ENCODE measurements around the gene TROAP.

TROAP gene

GRCh38 chr12:49292729-49293055 lies 30.4 kb upstream of the TROAP start:
- peaks cover 15% of the 10 kb centered on the region for H3K4me1 ChIP-seq (ENCODE audit: control insufficient read depth, low read length)
- H3K36me3 ChIP-seq (ENCODE audit: control insufficient read depth, low read length): no peaks in the 10 kb centered on the region
- H3K9me2 ChIP-seq (replicated peaks; ENCODE audit: control insufficient read depth, low read length): no peaks in the 10 kb centered on the region
- H3K4me3 ChIP-seq (ENCODE audit: low read length): no peak overlapping the region
- no peak overlapping the region for H3K27ac ChIP-seq (ENCODE audit: low read depth, low read length)
- no peaks in the 10 kb centered on the region for H3K9me3 ChIP-seq (ENCODE audit: control insufficient read depth, insufficient read depth, low read length)
- H3K4me2 ChIP-seq (ENCODE audit: low read length): no peak overlapping the region
- H3K79me2 ChIP-seq (ENCODE audit: control insufficient read depth, low read length): no peaks in the 10 kb centered on the region
- TF ChIP-seq EZH2phosphoT487 (IDR thresholded peaks at IDR 0.05; ENCODE audit: borderline replicate concordance, low read length) (no peak), CTCF (IDR thresholded peaks at IDR 0.05; ENCODE audit: low read depth, low read length, poor library complexity, severe bottlenecking) (no peak)
- no peaks in the 10 kb centered on the region for H4K20me1 ChIP-seq (ENCODE audit: control insufficient read depth, insufficient read depth, low read depth, low read length)
- no peaks in the 10 kb centered on the region for H3F3A ChIP-seq (ENCODE audit: control insufficient read depth, insufficient read depth)
- H3K27me3 ChIP-seq (ENCODE audit: control insufficient read depth, low read length): peaks cover 37% of the 10 kb centered on the region

GRCh38 chr12:49293056-49293956 lies 29.7 kb upstream of the TROAP start:
- no peaks in the 10 kb centered on the region for H3K9me3 ChIP-seq (ENCODE audit: control insufficient read depth, insufficient read depth, low read length)
- no peak overlapping the region for H3K4me3 ChIP-seq (ENCODE audit: low read length)
- peaks cover 17% of the 10 kb centered on the region for H3K4me1 ChIP-seq (ENCODE audit: control insufficient read depth, low read length)
- peaks cover 38% of the 10 kb centered on the region for H3K27me3 ChIP-seq (ENCODE audit: control insufficient read depth, low read length)
- TF ChIP-seq EZH2phosphoT487 (IDR thresholded peaks at IDR 0.05; ENCODE audit: borderline replicate concordance, low read length): no peak
- no peak for TF ChIP-seq CTCF (IDR thresholded peaks at IDR 0.05; ENCODE audit: low read depth, low read length, poor library complexity, severe bottlenecking)
- H3F3A ChIP-seq (ENCODE audit: control insufficient read depth, insufficient read depth): no peaks in the 10 kb centered on the region
- H3K36me3 ChIP-seq (ENCODE audit: control insufficient read depth, low read length): no peaks in the 10 kb centered on the region
- H3K4me2 ChIP-seq (ENCODE audit: low read length): no peak overlapping the region
- H3K27ac ChIP-seq (ENCODE audit: low read depth, low read length): no peak overlapping the region
- no peaks in the 10 kb centered on the region for H3K79me2 ChIP-seq (ENCODE audit: control insufficient read depth, low read length)
- no peaks in the 10 kb centered on the region for H3K9me2 ChIP-seq (replicated peaks; ENCODE audit: control insufficient read depth, low read length)
- H4K20me1 ChIP-seq (ENCODE audit: control insufficient read depth, insufficient read depth, low read depth, low read length): no peaks in the 10 kb centered on the region

- H3K27me3 ChIP-seq (ENCODE audit: control insufficient read depth, low read length): peaks cover 40% of the 10 kb centered on the region
- no peak overlapping the region for H3K27ac ChIP-seq (ENCODE audit: low read depth, low read length)
- TF ChIP-seq CTCF (IDR thresholded peaks at IDR 0.05; ENCODE audit: low read depth, low read length, poor library complexity, severe bottlenecking): no peak
- H3K4me1 ChIP-seq (ENCODE audit: control insufficient read depth, low read length): peaks cover 17% of the 10 kb centered on the region
- H3K36me3 ChIP-seq (ENCODE audit: control insufficient read depth, low read length): no peaks in the 10 kb centered on the region
- H3K9me3 ChIP-seq (ENCODE audit: control insufficient read depth, insufficient read depth, low read length): no peaks in the 10 kb centered on the region
- no peak overlapping the region for H3K4me2 ChIP-seq (ENCODE audit: low read length)
- H3K79me2 ChIP-seq (ENCODE audit: control insufficient read depth, low read length): no peaks in the 10 kb centered on the region
- H3K4me3 ChIP-seq (ENCODE audit: low read length): no peak overlapping the region
- H3K9me2 ChIP-seq (replicated peaks; ENCODE audit: control insufficient read depth, low read length): no peaks in the 10 kb centered on the region
- no peaks in the 10 kb centered on the region for H3F3A ChIP-seq (ENCODE audit: control insufficient read depth, insufficient read depth)
- no peaks in the 10 kb centered on the region for H4K20me1 ChIP-seq (ENCODE audit: control insufficient read depth, insufficient read depth, low read depth, low read length)
Measured at GRCh38 chr12:49294086-49294803, 28.8 kb upstream of the TROAP start.

Measured in DOHH2 (cell line).